ENCODE results near the gene STK17B. TPM values are rescaled to one million over a fixed set of nuclear protein-coding genes. Genes with fewer than 3 reads are reported as not detected.
A peak's percentile ranks its signal among the peaks of the same experiment; 100 is the strongest.
"Not testable (repeated sequence)": the region's sequence is repeated elsewhere in the genome, so short reads cannot be mapped to it uniquely, and the experiment has no call there.

STK17B gene
- total RNA-seq, 2 experiments from 2014 or later = 151 to 157 TPM

GRCh38 chr2:196195758-196196157 lies 24.4 kb upstream of the STK17B start:
- Mint-ChIP-seq H3K27me3 (no peaks in the 10 kb centered on the region), H3K4me3 (no peak overlapping the region), H3K27ac (peak overlapping the region; percentile 6), H3K9me3 (no peaks in the 10 kb centered on the region), H3K36me3 (peaks cover 11% of the 10 kb centered on the region), H3K4me1 (peaks cover 54% of the 10 kb centered on the region)
- DNase-seq = no peak

- Mint-ChIP-seq H3K9me3 (no peaks in the 10 kb centered on the region), H3K36me3 (peaks cover 11% of the 10 kb centered on the region), H3K27ac (peak overlapping the region; percentile 43), H3K27me3 (no peaks in the 10 kb centered on the region), H3K4me3 (peak overlapping the region; percentile 26), H3K4me1 (peaks cover 55% of the 10 kb centered on the region)
- no peak for DNase-seq
Observed at GRCh38 chr2:196195302-196195701, 23.9 kb upstream of the STK17B start.

- Mint-ChIP-seq H3K27me3 (no peaks in the 10 kb centered on the region), H3K4me1 (peaks cover 55% of the 10 kb centered on the region), H3K4me3 (no peak overlapping the region), H3K36me3 (peaks cover 18% of the 10 kb centered on the region), H3K9me3 (peaks cover 5% of the 10 kb centered on the region), H3K27ac (no peak overlapping the region)
- DNase-seq = no peak
Observed at GRCh38 chr2:196191541-196191940, 20.2 kb upstream of the STK17B start.

GRCh38 chr2:196187898-196188458 lies 16.6 kb upstream of the STK17B start:
- DNase-seq = no peak
- H3K9me3 Mint-ChIP-seq = peaks cover 5% of the 10 kb centered on the region
- H3K27me3 Mint-ChIP-seq = no peaks in the 10 kb centered on the region
- H3K36me3 Mint-ChIP-seq = peaks cover 20% of the 10 kb centered on the region
- peaks cover 65% of the 10 kb centered on the region for H3K4me1 Mint-ChIP-seq
- no peak overlapping the region for H3K27ac Mint-ChIP-seq
- H3K4me3 Mint-ChIP-seq = no peak overlapping the region

- not testable (repeated sequence) for H3K27ac Mint-ChIP-seq, H3K27me3 Mint-ChIP-seq, H3K9me3 Mint-ChIP-seq, DNase-seq, H3K4me3 Mint-ChIP-seq
- Mint-ChIP-seq H3K4me1 (peaks cover 71% of the 10 kb centered on the region), H3K36me3 (peaks cover 15% of the 10 kb centered on the region)
Observed at GRCh38 chr2:196187175-196187700, 15.9 kb upstream of the STK17B start.

- Mint-ChIP-seq H3K27ac (peak overlapping the region; percentile 40), H3K4me3 (no peak overlapping the region), H3K4me1 (peaks cover 73% of the 10 kb centered on the region), H3K36me3 (peaks cover 11% of the 10 kb centered on the region), H3K9me3 (peaks cover 6% of the 10 kb centered on the region), H3K27me3 (no peaks in the 10 kb centered on the region)
- DNase-seq = no peak
Observed at GRCh38 chr2:196186266-196186980, 15.0 kb upstream of the STK17B start.

GRCh38 chr2:196184921-196185320 lies 13.5 kb upstream of the STK17B start:
- Mint-ChIP-seq H3K36me3 (peaks cover 15% of the 10 kb centered on the region), H3K4me3 (no peak overlapping the region), H3K27me3 (no peaks in the 10 kb centered on the region), H3K27ac (peak overlapping the region; percentile 95), H3K9me3 (peaks cover 7% of the 10 kb centered on the region), H3K4me1 (peaks cover 71% of the 10 kb centered on the region)
- DNase-seq = no peak

- H3K27ac Mint-ChIP-seq = peak overlapping the region; percentile 95
- H3K27me3 Mint-ChIP-seq = no peaks in the 10 kb centered on the region
- no peak for DNase-seq
- peak overlapping the region; percentile 65 for H3K4me3 Mint-ChIP-seq
- peaks cover 15% of the 10 kb centered on the region for H3K36me3 Mint-ChIP-seq
- H3K4me1 Mint-ChIP-seq = peaks cover 72% of the 10 kb centered on the region
- peaks cover 5% of the 10 kb centered on the region for H3K9me3 Mint-ChIP-seq
Observed at GRCh38 chr2:196183528-196184231, 12.3 kb upstream of the STK17B start.

- Mint-ChIP-seq H3K4me3 (peak overlapping the region; percentile 65), H3K9me3 (peaks cover 5% of the 10 kb centered on the region), H3K27me3 (no peaks in the 10 kb centered on the region), H3K36me3 (peaks cover 15% of the 10 kb centered on the region), H3K4me1 (peaks cover 72% of the 10 kb centered on the region), H3K27ac (peak overlapping the region; percentile 95)
- no peak for DNase-seq
Observed at GRCh38 chr2:196183172-196183473, 11.7 kb upstream of the STK17B start.

- peak overlapping the region; percentile 95 for H3K27ac Mint-ChIP-seq
- peaks cover 4% of the 10 kb centered on the region for H3K9me3 Mint-ChIP-seq
- H3K4me3 Mint-ChIP-seq = peak overlapping the region; percentile 65
- peaks cover 14% of the 10 kb centered on the region for H3K36me3 Mint-ChIP-seq
- DNase-seq = no peak
- H3K4me1 Mint-ChIP-seq = peaks cover 72% of the 10 kb centered on the region
- no peaks in the 10 kb centered on the region for H3K27me3 Mint-ChIP-seq
Observed at GRCh38 chr2:196182439-196183171, 11.2 kb upstream of the STK17B start.

GRCh38 chr2:196181484-196181883 lies 10.1 kb upstream of the STK17B start:
- no peaks in the 10 kb centered on the region for H3K27me3 Mint-ChIP-seq
- peaks cover 10% of the 10 kb centered on the region for H3K36me3 Mint-ChIP-seq
- H3K4me1 Mint-ChIP-seq = peaks cover 80% of the 10 kb centered on the region
- peak overlapping the region; percentile 95 for H3K27ac Mint-ChIP-seq
- H3K4me3 Mint-ChIP-seq = no peak overlapping the region
- no peak for DNase-seq
- peaks cover 1% of the 10 kb centered on the region for H3K9me3 Mint-ChIP-seq

- Mint-ChIP-seq H3K27ac (peak overlapping the region; percentile 96), H3K36me3 (peaks cover 19% of the 10 kb centered on the region), H3K9me3 (peaks cover 1% of the 10 kb centered on the region), H3K27me3 (peaks cover 3% of the 10 kb centered on the region), H3K4me3 (peak overlapping the region; percentile 74), H3K4me1 (peaks cover 82% of the 10 kb centered on the region)
- no peak for DNase-seq
Observed at GRCh38 chr2:196177124-196177523, 5.7 kb upstream of the STK17B start.

- H3K27ac Mint-ChIP-seq = peak overlapping the region; percentile 96
- peaks cover 3% of the 10 kb centered on the region for H3K27me3 Mint-ChIP-seq
- H3K9me3 Mint-ChIP-seq = no peaks in the 10 kb centered on the region
- H3K4me3 Mint-ChIP-seq = peak overlapping the region; percentile 74
- DNase-seq = peak; percentile 89
- H3K36me3 Mint-ChIP-seq = peaks cover 19% of the 10 kb centered on the region
- H3K4me1 Mint-ChIP-seq = peaks cover 75% of the 10 kb centered on the region
Observed at GRCh38 chr2:196176142-196176738, 4.9 kb upstream of the STK17B start.

GRCh38 chr2:196174404-196174803 lies 3.0 kb upstream of the STK17B start:
- Mint-ChIP-seq H3K4me1 (peaks cover 64% of the 10 kb centered on the region), H3K4me3 (peak overlapping the region; percentile 69), H3K27ac (peak overlapping the region; percentile 85), H3K27me3 (peaks cover 3% of the 10 kb centered on the region), H3K36me3 (peaks cover 28% of the 10 kb centered on the region), H3K9me3 (no peaks in the 10 kb centered on the region)
- no peak for DNase-seq
